HEK293 (cell line): ENCODE results near the gene CORO1C.

ENCODE experiments used
- HOXA7 ChIP-seq: sonication (generic); formaldehyde crosslinking; IDR thresholded peaks from 2 replicates; pipeline ENCODE4 v1.8.1; 2022; ENCODE audit warnings: missing genetic modification reagents, borderline replicate concordance
- ZBTB10 ChIP-seq: fragments of 450-650 bp; formaldehyde crosslinking; IDR thresholded peaks from 2 replicates; pipeline ENCODE4 v1.5.1; 2016; ENCODE audit warnings: missing biosample characterization, missing genetic modification characterization
- ZBTB8A ChIP-seq: fragments of 450-650 bp; formaldehyde crosslinking; IDR thresholded peaks from 2 replicates; pipeline ENCODE4 v1.5.1; 2016; ENCODE audit warnings: missing biosample characterization, missing genetic modification characterization
- ZNF341 ChIP-seq: fragments of 450-650 bp; formaldehyde crosslinking; IDR thresholded peaks from 2 replicates; pipeline ENCODE4; 2016; ENCODE audit warnings: low read depth, missing biosample characterization, missing genetic modification characterization
- ZNF549 ChIP-seq: fragments of 450-650 bp; IDR thresholded peaks from 2 replicates; pipeline ENCODE4 v1.5.1; 2018; ENCODE audit warnings: missing biosample characterization, missing genetic modification characterization, mild to moderate bottlenecking, inconsistent platforms, moderate library complexity
- ZNF623 ChIP-seq: fragments of 450-650 bp; formaldehyde crosslinking; IDR thresholded peaks from 2 replicates; pipeline ENCODE4 v1.5.1; 2016; ENCODE audit warnings: missing biosample characterization, missing genetic modification characterization
- ZNF664 ChIP-seq: fragments of 450-650 bp; formaldehyde crosslinking; IDR thresholded peaks from 2 replicates; pipeline ENCODE4 v1.5.1; 2016; ENCODE audit warnings: missing biosample characterization, missing genetic modification characterization
- TF ChIP-seq, protein P1 (sequence below): fragments of 450-650 bp; formaldehyde crosslinking; IDR thresholded peaks from 2 replicates; pipeline ENCODE4 v1.5.1; 2016; ENCODE audit warnings: missing biosample characterization, missing genetic modification characterization

- no peak for TF ChIP-seq ZNF549
- no peak for TF ChIP-seq ZBTB10 (tag by site-specific recombination)
- no peak for TF ChIP-seq HOXA7 (CRISPR knock-in tag)
- TF ChIP-seq ZNF664 (tag by site-specific recombination), result no peak
- no peak for TF ChIP-seq ZNF341 (tag by site-specific recombination)
- TF ChIP-seq ZBTB8A (tag by site-specific recombination), result no peak
- TF ChIP-seq, protein P1, sequence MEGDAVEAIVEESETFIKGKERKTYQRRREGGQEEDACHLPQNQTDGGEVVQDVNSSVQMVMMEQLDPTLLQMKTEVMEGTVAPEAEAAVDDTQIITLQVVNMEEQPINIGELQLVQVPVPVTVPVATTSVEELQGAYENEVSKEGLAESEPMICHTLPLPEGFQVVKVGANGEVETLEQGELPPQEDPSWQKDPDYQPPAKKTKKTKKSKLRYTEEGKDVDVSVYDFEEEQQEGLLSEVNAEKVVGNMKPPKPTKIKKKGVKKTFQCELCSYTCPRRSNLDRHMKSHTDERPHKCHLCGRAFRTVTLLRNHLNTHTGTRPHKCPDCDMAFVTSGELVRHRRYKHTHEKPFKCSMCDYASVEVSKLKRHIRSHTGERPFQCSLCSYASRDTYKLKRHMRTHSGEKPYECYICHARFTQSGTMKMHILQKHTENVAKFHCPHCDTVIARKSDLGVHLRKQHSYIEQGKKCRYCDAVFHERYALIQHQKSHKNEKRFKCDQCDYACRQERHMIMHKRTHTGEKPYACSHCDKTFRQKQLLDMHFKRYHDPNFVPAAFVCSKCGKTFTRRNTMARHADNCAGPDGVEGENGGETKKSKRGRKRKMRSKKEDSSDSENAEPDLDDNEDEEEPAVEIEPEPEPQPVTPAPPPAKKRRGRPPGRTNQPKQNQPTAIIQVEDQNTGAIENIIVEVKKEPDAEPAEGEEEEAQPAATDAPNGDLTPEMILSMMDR, result no peak
- TF ChIP-seq ZNF623, result no peak
Observed at GRCh38 chr12:108642269-108642870, 88.9 kb downstream of the CORO1C start.
